Measurements from ENCODE around the gene GFY. TPM values are rescaled to one million over a fixed set of nuclear protein-coding genes. Genes with fewer than 3 reads are reported as not detected.

The GFY gene
- total and polyA plus RNA-seq, 10 of the 15 experiments (the other 5 are each of a cell fraction or from before 2014, with no cell fraction given): 0.05 TPM; not detected in 9

DNA sequence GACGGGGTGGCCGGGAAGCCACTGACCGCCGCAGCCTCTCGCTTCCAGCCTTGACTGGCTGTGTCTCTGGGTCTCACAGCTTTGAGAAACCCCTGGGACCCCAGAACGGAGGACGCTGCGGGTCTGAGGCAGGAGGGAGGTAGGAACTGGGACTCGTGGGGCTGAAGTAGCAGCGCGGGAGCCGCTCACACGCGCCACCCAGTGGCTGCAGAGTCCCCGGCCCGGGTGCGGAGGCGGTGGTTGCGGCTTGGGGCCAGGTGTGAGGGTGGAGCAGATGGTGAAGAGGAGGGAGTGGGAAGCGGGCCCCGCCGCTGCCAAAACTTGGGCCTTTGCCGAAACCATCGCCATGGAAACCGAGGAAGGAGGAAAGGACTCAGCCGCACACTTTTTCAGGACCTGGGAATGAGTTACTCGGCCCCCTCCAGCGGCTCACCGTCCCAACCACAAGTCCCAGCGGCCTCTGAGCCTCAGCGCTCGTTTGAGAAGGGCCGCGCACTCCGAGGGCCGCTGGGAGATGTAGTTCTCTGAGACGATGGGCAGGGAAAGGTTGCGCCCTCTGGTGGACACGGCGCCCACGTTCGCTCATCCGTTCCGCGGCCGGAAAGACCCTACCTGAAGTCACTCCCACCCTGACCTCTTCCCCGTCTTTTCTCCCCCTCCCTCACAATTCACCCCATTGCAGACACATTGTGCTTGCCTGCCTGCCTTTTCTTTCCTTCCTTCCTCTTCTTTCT lies 18.3 kb downstream of the GFY start (continued):
- TF ChIP-seq, protein P1, sequence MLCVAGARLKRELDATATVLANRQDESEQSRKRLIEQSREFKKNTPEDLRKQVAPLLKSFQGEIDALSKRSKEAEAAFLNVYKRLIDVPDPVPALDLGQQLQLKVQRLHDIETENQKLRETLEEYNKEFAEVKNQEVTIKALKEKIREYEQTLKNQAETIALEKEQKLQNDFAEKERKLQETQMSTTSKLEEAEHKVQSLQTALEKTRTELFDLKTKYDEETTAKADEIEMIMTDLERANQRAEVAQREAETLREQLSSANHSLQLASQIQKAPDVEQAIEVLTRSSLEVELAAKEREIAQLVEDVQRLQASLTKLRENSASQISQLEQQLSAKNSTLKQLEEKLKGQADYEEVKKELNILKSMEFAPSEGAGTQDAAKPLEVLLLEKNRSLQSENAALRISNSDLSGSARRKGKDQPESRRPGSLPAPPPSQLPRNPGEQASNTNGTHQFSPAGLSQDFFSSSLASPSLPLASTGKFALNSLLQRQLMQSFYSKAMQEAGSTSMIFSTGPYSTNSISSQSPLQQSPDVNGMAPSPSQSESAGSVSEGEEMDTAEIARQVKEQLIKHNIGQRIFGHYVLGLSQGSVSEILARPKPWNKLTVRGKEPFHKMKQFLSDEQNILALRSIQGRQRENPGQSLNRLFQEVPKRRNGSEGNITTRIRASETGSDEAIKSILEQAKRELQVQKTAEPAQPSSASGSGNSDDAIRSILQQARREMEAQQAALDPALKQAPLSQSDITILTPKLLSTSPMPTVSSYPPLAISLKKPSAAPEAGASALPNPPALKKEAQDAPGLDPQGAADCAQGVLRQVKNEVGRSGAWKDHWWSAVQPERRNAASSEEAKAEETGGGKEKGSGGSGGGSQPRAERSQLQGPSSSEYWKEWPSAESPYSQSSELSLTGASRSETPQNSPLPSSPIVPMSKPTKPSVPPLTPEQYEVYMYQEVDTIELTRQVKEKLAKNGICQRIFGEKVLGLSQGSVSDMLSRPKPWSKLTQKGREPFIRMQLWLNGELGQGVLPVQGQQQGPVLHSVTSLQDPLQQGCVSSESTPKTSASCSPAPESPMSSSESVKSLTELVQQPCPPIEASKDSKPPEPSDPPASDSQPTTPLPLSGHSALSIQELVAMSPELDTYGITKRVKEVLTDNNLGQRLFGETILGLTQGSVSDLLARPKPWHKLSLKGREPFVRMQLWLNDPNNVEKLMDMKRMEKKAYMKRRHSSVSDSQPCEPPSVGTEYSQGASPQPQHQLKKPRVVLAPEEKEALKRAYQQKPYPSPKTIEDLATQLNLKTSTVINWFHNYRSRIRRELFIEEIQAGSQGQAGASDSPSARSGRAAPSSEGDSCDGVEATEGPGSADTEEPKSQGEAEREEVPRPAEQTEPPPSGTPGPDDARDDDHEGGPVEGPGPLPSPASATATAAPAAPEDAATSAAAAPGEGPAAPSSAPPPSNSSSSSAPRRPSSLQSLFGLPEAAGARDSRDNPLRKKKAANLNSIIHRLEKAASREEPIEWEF (IDR thresholded peaks at IDR 0.05; ENCODE audit: insufficient replicate concordance, low read depth, low read length): no peak
- TF ChIP-seq BCL3 (IDR thresholded peaks at IDR 0.05; ENCODE audit: borderline replicate concordance, insufficient read depth, low read depth, low read length, poor library complexity, severe bottlenecking) (no peak), STAT1 (conservative IDR thresholded peaks at IDR 0.05) (0 out of 2 replicates have a peak, but pooled peaks have one; percentile 64), MEF2B (IDR thresholded peaks at IDR 0.05; ENCODE audit: partially characterized antibody, poor library complexity, severe bottlenecking) (peak; percentile 55), TCF7 (IDR thresholded peaks at IDR 0.05; ENCODE audit: borderline replicate concordance) (no peak), POLR2AphosphoS5 (IDR thresholded peaks at IDR 0.05; ENCODE audit: low read length) (no peak), SMAD1 (IDR thresholded peaks at IDR 0.05; ENCODE audit: low read depth, partially characterized antibody) (no peak), SP1 (IDR thresholded peaks at IDR 0.05; ENCODE audit: low read depth, low read length) (peak; percentile 63), FOXM1 (IDR thresholded peaks at IDR 0.05; ENCODE audit: low read depth, low read length) (no peak), JUNB (IDR thresholded peaks at IDR 0.05) (no peak), E4F1 (IDR thresholded peaks at IDR 0.05; ENCODE audit: borderline replicate concordance, partially characterized antibody) (no peak), CEBPB (IDR thresholded peaks at IDR 0.05; ENCODE audit: borderline replicate concordance in 1 of 2, low read depth in 2 of 2, low read length in 2 of 2) (no peak), JUND (IDR thresholded peaks at IDR 0.05; ENCODE audit: low read depth, low read length) (no peak), EZH2 (IDR thresholded peaks at IDR 0.05; ENCODE audit: borderline replicate concordance, control insufficient read depth, low read depth, low read length) (no peak), ZBED1 (IDR thresholded peaks at IDR 0.05; ENCODE audit: borderline replicate concordance) (no peak), POU2F2 (IDR thresholded peaks at IDR 0.05; ENCODE audit: borderline replicate concordance, low read depth, low read length) (no peak; the same call in 1 of the 3 replicates), CBX5 (IDR thresholded peaks at IDR 0.05; ENCODE audit: low read depth) (no peak), HDAC6 (IDR thresholded peaks at IDR 0.05; ENCODE audit: unreplicated experiment) (no peak), YBX1 (IDR thresholded peaks at IDR 0.05) (no peak), ZNF274 (IDR thresholded peaks at IDR 0.05; ENCODE audit: insufficient read depth, insufficient read length) (no peak), SIN3A (IDR thresholded peaks at IDR 0.05; ENCODE audit: low read depth, low read length) (peak; percentile 29; the same call in 1 of the 2 replicates), SUZ12 (IDR thresholded peaks at IDR 0.05; ENCODE audit: unreplicated experiment) (no peak)

All from GM12878 (cell line).